B cell (primary cell): Measurements from ENCODE around the gene SERF1A.
"Not testable (repeated sequence)": the region's sequence is repeated elsewhere in the genome, so short reads cannot be mapped to it uniquely, and the experiment has no call there.

Experiments
- EZH2 ChIP-seq: IDR thresholded peaks from 2 replicates; pipeline ENCODE4 v1.6.1; 2012; ENCODE audit warnings: borderline replicate concordance, low read depth, mild to moderate bottlenecking, moderate library complexity, low read length; ENCODE audit not compliant: insufficient read depth, poor library complexity, severe bottlenecking
- TF ChIP-seq, protein P1 (sequence below): fragments of 200-600 bp; IDR thresholded peaks from one replicate; pipeline ENCODE4 v1.8.0; 2022; ENCODE audit warnings: antibody characterized with exemption, mild to moderate bottlenecking

DNA sequence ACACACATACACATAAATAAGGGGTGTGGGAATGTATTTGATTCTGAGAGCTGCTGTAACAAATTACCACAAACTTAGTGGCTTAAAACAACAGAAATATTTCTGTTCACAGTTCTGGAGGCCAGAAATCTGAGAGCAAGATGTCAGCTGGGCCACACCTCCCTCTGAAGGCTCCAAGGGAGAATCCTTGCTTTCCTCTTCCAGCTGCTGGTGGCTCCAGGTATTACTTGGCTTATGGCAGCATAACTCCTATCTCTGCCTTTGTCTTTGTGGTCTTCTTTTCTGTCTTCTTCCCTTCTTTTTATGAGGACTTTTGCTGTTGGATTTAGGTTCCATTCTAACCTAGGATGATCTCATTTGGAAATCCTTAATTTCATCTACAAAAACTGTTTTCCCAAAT lies 16.4 kb downstream of the SERF1A start:
- TF ChIP-seq, protein P1, sequence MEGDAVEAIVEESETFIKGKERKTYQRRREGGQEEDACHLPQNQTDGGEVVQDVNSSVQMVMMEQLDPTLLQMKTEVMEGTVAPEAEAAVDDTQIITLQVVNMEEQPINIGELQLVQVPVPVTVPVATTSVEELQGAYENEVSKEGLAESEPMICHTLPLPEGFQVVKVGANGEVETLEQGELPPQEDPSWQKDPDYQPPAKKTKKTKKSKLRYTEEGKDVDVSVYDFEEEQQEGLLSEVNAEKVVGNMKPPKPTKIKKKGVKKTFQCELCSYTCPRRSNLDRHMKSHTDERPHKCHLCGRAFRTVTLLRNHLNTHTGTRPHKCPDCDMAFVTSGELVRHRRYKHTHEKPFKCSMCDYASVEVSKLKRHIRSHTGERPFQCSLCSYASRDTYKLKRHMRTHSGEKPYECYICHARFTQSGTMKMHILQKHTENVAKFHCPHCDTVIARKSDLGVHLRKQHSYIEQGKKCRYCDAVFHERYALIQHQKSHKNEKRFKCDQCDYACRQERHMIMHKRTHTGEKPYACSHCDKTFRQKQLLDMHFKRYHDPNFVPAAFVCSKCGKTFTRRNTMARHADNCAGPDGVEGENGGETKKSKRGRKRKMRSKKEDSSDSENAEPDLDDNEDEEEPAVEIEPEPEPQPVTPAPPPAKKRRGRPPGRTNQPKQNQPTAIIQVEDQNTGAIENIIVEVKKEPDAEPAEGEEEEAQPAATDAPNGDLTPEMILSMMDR: not testable (repeated sequence)
- TF ChIP-seq EZH2: not testable (repeated sequence)
